ENCODE results near the gene RYR2.

RYR2 gene

GRCh38 chr1:237685551-237685950 is 643.6 kb downstream of the RYR2 start:
- no peak for FAIRE-seq

GRCh38 chr1:237687804-237688203 is 645.8 kb downstream of the RYR2 start:
- FAIRE-seq = no peak

- FAIRE-seq = no peak
These were observed 648.7 kb downstream of the RYR2 start for GRCh38 chr1:237690656-237691055.

- no peak for FAIRE-seq
These were observed 650.3 kb downstream of the RYR2 start for GRCh38 chr1:237692255-237692654.

GRCh38 chr1:237695878-237696277 is 653.9 kb downstream of the RYR2 start:
- no peak for FAIRE-seq

GRCh38 chr1:237700181-237700580 is 658.2 kb downstream of the RYR2 start:
- no peak for FAIRE-seq

GRCh38 chr1:237701534-237701933 is 659.5 kb downstream of the RYR2 start:
- FAIRE-seq = no peak

GRCh38 chr1:237702161-237702560 is 660.2 kb downstream of the RYR2 start:
- no peak for FAIRE-seq

GRCh38 chr1:237705462-237705861 is 663.5 kb downstream of the RYR2 start:
- no peak for FAIRE-seq

- FAIRE-seq = no peak
These were observed 667.4 kb downstream of the RYR2 start for GRCh38 chr1:237709355-237709754.

- no peak for FAIRE-seq
These were observed 669.3 kb downstream of the RYR2 start for GRCh38 chr1:237711281-237711680.

GRCh38 chr1:237712082-237712481 is 670.1 kb downstream of the RYR2 start:
- FAIRE-seq = no peak

GRCh38 chr1:237712586-237713157 is 670.7 kb downstream of the RYR2 start:
- FAIRE-seq = no peak

GRCh38 chr1:237713916-237714315 is 671.9 kb downstream of the RYR2 start:
- no peak for FAIRE-seq

GRCh38 chr1:237717106-237717505 is 675.1 kb downstream of the RYR2 start:
- no peak for FAIRE-seq

GRCh38 chr1:237730826-237731350 is 688.9 kb downstream of the RYR2 start:
- FAIRE-seq = no peak

- FAIRE-seq = no peak
These were observed 690.7 kb downstream of the RYR2 start for GRCh38 chr1:237732657-237733056.

GRCh38 chr1:237736372-237737029 is 694.5 kb downstream of the RYR2 start:
- FAIRE-seq = no peak

- FAIRE-seq = no peak
These were observed 695.5 kb downstream of the RYR2 start for GRCh38 chr1:237737448-237737847.

GRCh38 chr1:237737938-237738610 is 696.1 kb downstream of the RYR2 start:
- no peak for FAIRE-seq

- no peak for FAIRE-seq
These were observed 698.9 kb downstream of the RYR2 start for GRCh38 chr1:237740846-237741245.

- no peak for FAIRE-seq
These were observed 703.6 kb downstream of the RYR2 start for GRCh38 chr1:237745545-237745944.

GRCh38 chr1:237748171-237748960 is 706.4 kb downstream of the RYR2 start:
- FAIRE-seq = no peak

Measured in A204.1 (cell line).